K562 (cell line): ENCODE measurements around the gene PTPRR. TPM values are rescaled to one million over a fixed set of nuclear protein-coding genes. Genes with fewer than 3 reads are reported as not detected.

Experiments
- BCL6 ChIP-seq: fragments of 250-450 bp; sonication (Bioruptor Pico); IDR thresholded peaks from 2 replicates; pipeline ENCODE4 v1.4.0; 2020
- CTBP1 ChIP-seq: fragments of 450-650 bp; IDR thresholded peaks from 2 replicates; pipeline ENCODE4 v1.6.1; 2016; ENCODE audit warnings: borderline replicate concordance
- DNMT1 ChIP-seq: fragments of 450-650 bp; IDR thresholded peaks from 2 replicates; pipeline ENCODE4 v1.6.1; 2016; ENCODE audit warnings: antibody characterized with exemption, mild to moderate bottlenecking
- EP300 ChIP-seq: IDR thresholded peaks from 2 replicates; pipeline ENCODE4 v1.6.1; 2012; ENCODE audit warnings: low read length, improper control_type of control experiment
- GABPB2 ChIP-seq: fragments of 250-450 bp; sonication (Bioruptor Pico); conservative IDR thresholded peaks from 2 replicates; pipeline ENCODE4 v1.5.1; 2021; ENCODE audit warnings: mild to moderate bottlenecking
- GATA2 ChIP-seq: sonication (generic); formaldehyde crosslinking; IDR thresholded peaks from 2 replicates; pipeline ENCODE4 v1.4.0; 2020; ENCODE audit warnings: mild to moderate bottlenecking, missing genetic modification reagents
- KHSRP ChIP-seq: fragments of 450-650 bp; IDR thresholded peaks from 2 replicates; pipeline ENCODE4 v1.6.1; 2017
- LARP7 ChIP-seq: fragments of 450-650 bp; IDR thresholded peaks from 2 replicates; pipeline ENCODE4 v1.6.1; 2016
- PCBP1 ChIP-seq: fragments of 200-400 bp; formaldehyde crosslinking; IDR thresholded peaks from 2 replicates; pipeline ENCODE4 v1.6.1; 2018; ENCODE audit warnings: mild to moderate bottlenecking, low read depth, low read length; ENCODE audit not compliant: poor library complexity, severe bottlenecking
- POLR3A ChIP-seq: IDR thresholded peaks from 2 replicates; pipeline ENCODE4 v1.6.1; 2011; ENCODE audit warnings: borderline replicate concordance, mild to moderate bottlenecking, moderate library complexity; ENCODE audit not compliant: insufficient read length, insufficient read depth; ENCODE audit errors: extremely low read depth
- PURB ChIP-seq: sonication (generic); formaldehyde crosslinking; IDR thresholded peaks from 2 replicates; pipeline ENCODE4 v1.9.0; 2021; ENCODE audit warnings: low read depth, mild to moderate bottlenecking, missing genetic modification reagents
- RBM22 ChIP-seq: fragments of 200-400 bp; formaldehyde crosslinking; IDR thresholded peaks from 2 replicates; pipeline ENCODE4 v1.6.1; 2018; ENCODE audit warnings: low read length, low read depth; ENCODE audit not compliant: poor library complexity, severe bottlenecking
- SP1 ChIP-seq: sonication (generic); formaldehyde crosslinking; IDR thresholded peaks from 2 replicates; pipeline ENCODE4 v1.8.1; 2022; ENCODE audit warnings: mild to moderate bottlenecking, missing genetic modification reagents
- SP2 ChIP-seq: IDR thresholded peaks from 2 replicates; pipeline ENCODE4 v1.6.1; 2011; ENCODE audit warnings: mild to moderate bottlenecking, low read depth, low read length, moderate library complexity; ENCODE audit not compliant: poor library complexity, severe bottlenecking; ENCODE audit errors: extremely low read depth
- SRF ChIP-seq, 2 experiments: fragments of 250-450, 450-650 bp in 1 of 2; sonication (Bioruptor Pico) in 1 of 2; sonication (generic) in 1 of 2; formaldehyde crosslinking; IDR thresholded peaks; 2 replicates each; pipeline versions ENCODE4 v1.5.0 to v1.5.1; 2020 to 2022; ENCODE audit warnings: mild to moderate bottlenecking in 1 of 2, missing genetic modification reagents in 1 of 2
- TCF7 ChIP-seq: sonication (generic); IDR thresholded peaks from 2 replicates; pipeline ENCODE4 v1.6.1; 2016; ENCODE audit warnings: antibody characterized with exemption, borderline replicate concordance
- UBTF ChIP-seq, 2 experiments: IDR thresholded peaks; 2 replicates each; pipeline ENCODE4 v1.6.1; 2012; ENCODE audit warnings: improper control_type of control experiment in 2 of 2, low read depth in 2 of 2, low read length in 2 of 2, borderline replicate concordance in 1 of 2
- ZNF217 ChIP-seq: sonication (generic); formaldehyde crosslinking; IDR thresholded peaks from 2 replicates; pipeline ENCODE4 v1.8.0; 2022; ENCODE audit warnings: mild to moderate bottlenecking, missing genetic modification reagents
- ZNF282 ChIP-seq: sonication (generic); formaldehyde crosslinking; IDR thresholded peaks from 2 replicates; pipeline ENCODE4 v1.8.1; 2023; ENCODE audit warnings: missing genetic modification reagents
- ZNF511 ChIP-seq: sonication (generic); formaldehyde crosslinking; IDR thresholded peaks from 2 replicates; pipeline ENCODE4 v1.8.0; 2022; ENCODE audit warnings: mild to moderate bottlenecking, missing genetic modification reagents
- ZNF583 ChIP-seq: fragments of 250-450 bp; sonication (Bioruptor Pico); IDR thresholded peaks from 2 replicates; pipeline ENCODE4 v1.4.0; 2020
- ZNF644 ChIP-seq: fragments of 200-800 bp; sonication (Bioruptor generic); IDR thresholded peaks from 2 replicates; pipeline ENCODE4 v1.6.1; 2016; ENCODE audit warnings: low read depth, missing genetic modification characterization, missing compliant biosample characterization
- polyA plus RNA-seq, 8 experiments: library from polyadenylated mRNA; depleted of rRNA in 4 of 8; stranded (reverse) in 5 of 8; unstranded in 3 of 8; fragments of >200 nt; fragmentation: Nextera tagmentation in 2 of 8; fragmentation: Illumina TruSeq in 1 of 8; extraction: Ambion mirVana in 2 of 8; extraction: Trizol in 1 of 8; gene quantifications; 2 replicates each; pipeline versions ENCODE4 v1.2.1 to v1.2.3, GENCODE V29; 2011 to 2014; ENCODE audit warnings: inconsistent platforms in 1 of 8, missing spikeins in 1 of 8
- total RNA-seq, 7 experiments: library from RNA; depleted of rRNA in 6 of 7; stranded (reverse); fragments of >200 nt in 6 of 7; fragmentation: Illumina TruSeq in 2 of 7; extraction: Trizol in 2 of 7; gene quantifications; 2 replicates each; pipeline versions ENCODE4 v1.2.1 to v1.2.3, GENCODE V29; 2011 to 2021; ENCODE audit warnings: low replicate concordance in 1 of 7
- TF ChIP-seq, protein P1 (sequence below): fragments of 450-650 bp; IDR thresholded peaks from 2 replicates; pipeline ENCODE4 v1.6.1; 2018; ENCODE audit warnings: mild to moderate bottlenecking, low read depth; ENCODE audit not compliant: partially characterized antibody

PTPRR gene
- total and polyA plus RNA-seq, 9 of the 15 experiments (the other 6 are each of a cell fraction or from before 2014, with no cell fraction given), result 6.6 to 41.7 (median 12.3) TPM

GRCh38 chr12:70722584-70723343 is 197.8 kb downstream of the PTPRR start (continued):
- TF ChIP-seq, protein P1, sequence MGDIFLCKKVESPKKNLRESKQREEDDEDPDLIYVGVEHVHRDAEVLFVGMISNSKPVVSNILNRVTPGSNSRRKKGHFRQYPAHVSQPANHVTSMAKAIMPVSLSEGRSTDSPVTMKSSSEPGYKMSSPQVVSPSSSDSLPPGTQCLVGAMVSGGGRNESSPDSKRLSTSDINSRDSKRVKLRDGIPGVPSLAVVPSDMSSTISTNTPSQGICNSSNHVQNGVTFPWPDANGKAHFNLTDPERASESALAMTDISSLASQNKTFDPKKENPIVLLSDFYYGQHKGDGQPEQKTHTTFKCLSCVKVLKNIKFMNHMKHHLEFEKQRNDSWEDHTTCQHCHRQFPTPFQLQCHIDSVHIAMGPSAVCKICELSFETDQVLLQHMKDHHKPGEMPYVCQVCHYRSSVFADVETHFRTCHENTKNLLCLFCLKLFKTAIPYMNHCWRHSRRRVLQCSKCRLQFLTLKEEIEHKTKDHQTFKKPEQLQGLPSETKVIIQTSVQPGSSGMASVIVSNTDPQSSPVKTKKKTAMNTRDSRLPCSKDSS, result no peak
- TF ChIP-seq RBM22 (no peak), ZNF217 (CRISPR knock-in tag) (no peak), TCF7 (no peak), GATA2 (CRISPR knock-in tag) (0 out of 2 replicates have a peak, but pooled peaks have one; percentile 10), ZNF644 (tag) (no peak), ZNF583 (no peak), PCBP1 (no peak), ZNF282 (CRISPR knock-in tag) (no peak), EP300 (no peak), PURB (no peak), SP1 (no peak), UBTF (IDR thresholded peaks at IDR 0.05; ENCODE audit: borderline replicate concordance in 1 of 2, low read depth in 2 of 2, low read length in 2 of 2) (no peak), DNMT1 (no peak), BCL6 (CRISPR knock-in tag) (no peak), POLR3A (no peak), ZNF511 (CRISPR knock-in tag) (no peak), KHSRP (no peak), SRF (CRISPR knock-in tag; IDR thresholded peaks at IDR 0.05) (no peak), SP2 (no peak), CTBP1 (no peak), GABPB2 (CRISPR knock-in tag) (no peak), LARP7 (no peak)
